ENCODE results near the gene SGK1. TPM values are rescaled to one million over a fixed set of nuclear protein-coding genes. Genes with fewer than 3 reads are reported as not detected.

The SGK1 gene
- polyA plus RNA-seq, 2 of the 4 experiments (the other 2 are of a cell fraction), result 41.3 to 131 TPM

DNA sequence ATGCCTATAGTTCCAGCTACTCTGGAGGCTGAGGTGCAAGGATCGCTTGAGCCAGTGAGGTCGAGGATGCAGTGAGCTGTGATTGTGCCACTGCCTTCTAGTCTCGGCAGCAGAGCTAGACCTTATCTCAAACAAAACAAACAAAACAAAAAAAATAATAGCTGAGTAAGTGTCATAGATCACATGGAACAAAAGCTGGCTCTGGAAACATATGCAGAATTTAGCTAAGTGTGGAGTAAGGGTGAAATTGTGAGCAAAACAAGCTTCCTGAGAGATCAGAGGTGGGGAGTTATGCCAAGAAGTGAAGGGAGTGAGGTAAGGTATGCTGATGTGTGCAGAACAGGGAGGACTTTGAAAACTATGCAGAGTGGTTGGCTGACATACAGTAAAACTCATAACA, 18.7 kb downstream of the SGK1 start:
- peak overlapping the region; percentile 51 for H3K4me2 ChIP-seq
- FAIRE-seq (no peak), ATAC-seq (peak; percentile 55; a peak in 5 of 6 replicates), DNase-seq (ENCODE audit: low read depth in 1 of 2, low spot score in 1 of 2) (peak in 1 of 2 experiments; percentile 37)
- no peak overlapping the region for H3K4me3 ChIP-seq
- 14% methylated on average over 3 of the region's 3 CpGs for WGBS (ENCODE audit: missing lambda C conversion rate)
- peak overlapping the region; percentile 44 to 93 for H3K27ac ChIP-seq
- POLR2A ChIA-PET, result no interaction called here
- CTCF ChIA-PET, result no interaction called here
- TF ChIP-seq MAFK (IDR thresholded peaks at IDR 0.05; ENCODE audit: partially characterized antibody) (peak; percentile 11), CBX2 (IDR thresholded peaks at IDR 0.05; ENCODE audit: borderline replicate concordance, low read depth) (no peak)
- H3K9me3 ChIP-seq, result no peaks in the 10 kb centered on the region
- peaks cover 36% of the 10 kb centered on the region for H3K4me1 ChIP-seq

DNA sequence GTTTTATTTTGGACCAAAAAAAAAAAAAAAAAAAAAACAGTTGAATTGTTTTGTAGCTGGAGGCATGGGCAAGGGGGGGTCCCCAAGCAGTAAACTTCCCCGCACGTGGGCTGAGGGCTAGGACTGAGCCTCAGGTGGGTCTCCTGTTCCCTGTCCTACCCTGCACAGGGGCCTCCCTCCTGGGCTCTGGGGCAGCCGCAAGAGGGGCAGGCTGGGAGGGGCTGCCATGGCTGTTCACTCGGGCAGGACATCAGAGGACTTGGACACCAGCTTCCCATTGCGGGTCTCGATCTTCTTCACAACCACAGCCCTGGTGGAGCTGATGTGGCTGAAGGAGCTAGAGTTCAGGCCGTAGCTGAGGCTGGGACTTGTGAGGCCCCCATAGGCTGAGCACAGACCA, 21.1 kb downstream of the SGK1 start:
- Histone ChIP-seq H3K4me3 (no peak overlapping the region), H3K4me1 (peaks cover 33% of the 10 kb centered on the region), H3K9me3 (no peaks in the 10 kb centered on the region), H3K4me2 (peak overlapping the region; percentile 33; the same call in 1 of the 3 replicates), H3K27ac (peak overlapping the region; percentile 61 to 93)
- DNase-seq (ENCODE audit: low read depth in 1 of 2, low spot score in 1 of 2), result no peak
- ATAC-seq, result no peak
- no peak for TF ChIP-seq ZC3H11A (IDR thresholded peaks at IDR 0.05)
- TF ChIP-seq, protein P1, sequence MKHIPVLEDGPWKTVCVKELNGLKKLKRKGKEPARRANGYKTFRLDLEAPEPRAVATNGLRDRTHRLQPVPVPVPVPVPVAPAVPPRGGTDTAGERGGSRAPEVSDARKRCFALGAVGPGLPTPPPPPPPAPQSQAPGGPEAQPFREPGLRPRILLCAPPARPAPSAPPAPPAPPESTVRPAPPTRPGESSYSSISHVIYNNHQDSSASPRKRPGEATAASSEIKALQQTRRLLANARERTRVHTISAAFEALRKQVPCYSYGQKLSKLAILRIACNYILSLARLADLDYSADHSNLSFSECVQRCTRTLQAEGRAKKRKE (CRISPR knock-in tag; IDR thresholded peaks at IDR 0.05; ENCODE audit: low read depth), result no peak
- TF ChIP-seq, protein P2, sequence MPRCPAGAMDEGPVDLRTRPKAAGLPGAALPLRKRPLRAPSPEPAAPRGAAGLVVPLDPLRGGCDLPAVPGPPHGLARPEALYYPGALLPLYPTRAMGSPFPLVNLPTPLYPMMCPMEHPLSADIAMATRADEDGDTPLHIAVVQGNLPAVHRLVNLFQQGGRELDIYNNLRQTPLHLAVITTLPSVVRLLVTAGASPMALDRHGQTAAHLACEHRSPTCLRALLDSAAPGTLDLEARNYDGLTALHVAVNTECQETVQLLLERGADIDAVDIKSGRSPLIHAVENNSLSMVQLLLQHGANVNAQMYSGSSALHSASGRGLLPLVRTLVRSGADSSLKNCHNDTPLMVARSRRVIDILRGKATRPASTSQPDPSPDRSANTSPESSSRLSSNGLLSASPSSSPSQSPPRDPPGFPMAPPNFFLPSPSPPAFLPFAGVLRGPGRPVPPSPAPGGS (IDR thresholded peaks at IDR 0.05), result no peak
- TF ChIP-seq, protein P3, sequence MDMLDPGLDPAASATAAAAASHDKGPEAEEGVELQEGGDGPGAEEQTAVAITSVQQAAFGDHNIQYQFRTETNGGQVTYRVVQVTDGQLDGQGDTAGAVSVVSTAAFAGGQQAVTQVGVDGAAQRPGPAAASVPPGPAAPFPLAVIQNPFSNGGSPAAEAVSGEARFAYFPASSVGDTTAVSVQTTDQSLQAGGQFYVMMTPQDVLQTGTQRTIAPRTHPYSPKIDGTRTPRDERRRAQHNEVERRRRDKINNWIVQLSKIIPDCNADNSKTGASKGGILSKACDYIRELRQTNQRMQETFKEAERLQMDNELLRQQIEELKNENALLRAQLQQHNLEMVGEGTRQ (IDR thresholded peaks at IDR 0.05), result no peak
- TF ChIP-seq SMC3 (IDR thresholded peaks at IDR 0.05), result no peak
- TF ChIP-seq RCOR1 (IDR thresholded peaks at IDR 0.05; ENCODE audit: low read depth, low read length), result no peak
- TF ChIP-seq POLR2A (IDR thresholded peaks at IDR 0.05; ENCODE audit: low read length), result no peak
- no peak for TF ChIP-seq ZFP36 (IDR thresholded peaks at IDR 0.05; ENCODE audit: borderline replicate concordance, partially characterized antibody)
- TF ChIP-seq FOXS1 (CRISPR knock-in tag; IDR thresholded peaks at IDR 0.05), result no peak
- TF ChIP-seq, protein P4, sequence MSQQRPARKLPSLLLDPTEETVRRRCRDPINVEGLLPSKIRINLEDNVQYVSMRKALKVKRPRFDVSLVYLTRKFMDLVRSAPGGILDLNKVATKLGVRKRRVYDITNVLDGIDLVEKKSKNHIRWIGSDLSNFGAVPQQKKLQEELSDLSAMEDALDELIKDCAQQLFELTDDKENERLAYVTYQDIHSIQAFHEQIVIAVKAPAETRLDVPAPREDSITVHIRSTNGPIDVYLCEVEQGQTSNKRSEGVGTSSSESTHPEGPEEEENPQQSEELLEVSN (IDR thresholded peaks at IDR 0.05; ENCODE audit: borderline replicate concordance, low read depth), result no peak
- no peak for TF ChIP-seq EHF (CRISPR knock-in tag; IDR thresholded peaks at IDR 0.05)
- ChIA-PET POLR2A (no interaction called here), CTCF (interaction anchor here (1.8 kb wide), 1 partner anchor 119 kb away, joined by 5 read pairs; no protein-coding TSS in a partner anchor)
- 90% methylated on average over 3 of the region's 7 CpGs for WGBS (ENCODE audit: missing lambda C conversion rate)
- no peak for FAIRE-seq

DNA sequence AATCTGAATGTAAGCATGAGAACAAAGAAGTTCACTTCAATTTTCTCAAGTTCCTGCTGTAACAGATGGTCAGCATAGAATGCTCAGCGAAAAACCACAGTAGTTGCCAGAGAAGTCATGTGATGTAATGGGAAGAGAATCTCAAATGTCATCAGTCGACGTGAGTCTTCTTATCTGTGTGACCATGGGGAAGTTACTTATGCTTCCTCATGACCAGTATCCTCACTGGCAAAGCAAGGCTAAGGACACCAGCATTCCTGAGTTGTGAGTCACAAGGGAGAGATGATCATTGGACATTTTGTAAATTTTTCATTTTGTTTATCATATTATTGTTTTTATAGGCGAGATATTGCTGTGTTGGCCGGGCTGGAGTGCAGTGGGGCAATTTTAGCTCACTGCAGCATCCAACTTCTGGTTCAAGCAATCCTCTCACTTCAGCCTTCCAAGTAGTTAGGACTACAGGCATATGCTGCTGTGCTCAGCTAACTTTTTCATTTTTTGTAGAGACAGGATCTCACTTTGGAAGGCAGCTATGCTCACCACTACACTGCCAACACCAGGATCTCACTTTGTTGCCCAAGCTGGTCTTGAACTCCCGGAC, 21.9 kb downstream of the SGK1 start:
- peak overlapping the region; percentile 33 for H3K4me2 ChIP-seq
- ChIA-PET CTCF (no interaction called here), POLR2A (interaction anchor here (0.5 to 0.6 kb wide), 2 partner anchors 10 to 16 kb away, joined by 4 to 5 read pairs; no protein-coding TSS in a partner anchor)
- TF ChIP-seq RFX5 (IDR thresholded peaks at IDR 0.05), result no peak
- TF ChIP-seq SMC3 (IDR thresholded peaks at IDR 0.05), result 0 out of 3 replicates have a peak, but pooled peaks have one; percentile 21
- TF ChIP-seq EP300 (IDR thresholded peaks at IDR 0.05), result peak; percentile 60 to 63; a peak in 2 of 5 replicates
- TF ChIP-seq JUNB (IDR thresholded peaks at IDR 0.05), result peak; percentile 69
- TF ChIP-seq, protein P5, sequence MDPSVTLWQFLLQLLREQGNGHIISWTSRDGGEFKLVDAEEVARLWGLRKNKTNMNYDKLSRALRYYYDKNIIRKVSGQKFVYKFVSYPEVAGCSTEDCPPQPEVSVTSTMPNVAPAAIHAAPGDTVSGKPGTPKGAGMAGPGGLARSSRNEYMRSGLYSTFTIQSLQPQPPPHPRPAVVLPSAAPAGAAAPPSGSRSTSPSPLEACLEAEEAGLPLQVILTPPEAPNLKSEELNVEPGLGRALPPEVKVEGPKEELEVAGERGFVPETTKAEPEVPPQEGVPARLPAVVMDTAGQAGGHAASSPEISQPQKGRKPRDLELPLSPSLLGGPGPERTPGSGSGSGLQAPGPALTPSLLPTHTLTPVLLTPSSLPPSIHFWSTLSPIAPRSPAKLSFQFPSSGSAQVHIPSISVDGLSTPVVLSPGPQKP (IDR thresholded peaks at IDR 0.05; ENCODE audit: low read depth, low read length), result no peak
- no peak for TF ChIP-seq POLR2AphosphoS2 (conservative IDR thresholded peaks at IDR 0.05; ENCODE audit: low read length)
- peak; percentile 78 for TF ChIP-seq GATA3 (IDR thresholded peaks at IDR 0.05; ENCODE audit: borderline replicate concordance)
- TF ChIP-seq SREBF2 (IDR thresholded peaks at IDR 0.05), result no peak
- peak; percentile 72; the same call in 1 of the 2 replicates for TF ChIP-seq FOSL2 (IDR thresholded peaks at IDR 0.05)
- peak; percentile 89 for TF ChIP-seq FOSL2 (CRISPR knock-in tag; IDR thresholded peaks at IDR 0.05)
- TF ChIP-seq KDM5A (IDR thresholded peaks at IDR 0.05), result no peak
- TF ChIP-seq MYC (IDR thresholded peaks at IDR 0.05; ENCODE audit: borderline replicate concordance, low read length), result no peak
- TF ChIP-seq, protein P1 (CRISPR knock-in tag; IDR thresholded peaks at IDR 0.05; ENCODE audit: low read depth), result no peak
- TF ChIP-seq HOXB13 (CRISPR knock-in tag; IDR thresholded peaks at IDR 0.05; ENCODE audit: low read depth), result no peak
- TF ChIP-seq, protein P6, sequence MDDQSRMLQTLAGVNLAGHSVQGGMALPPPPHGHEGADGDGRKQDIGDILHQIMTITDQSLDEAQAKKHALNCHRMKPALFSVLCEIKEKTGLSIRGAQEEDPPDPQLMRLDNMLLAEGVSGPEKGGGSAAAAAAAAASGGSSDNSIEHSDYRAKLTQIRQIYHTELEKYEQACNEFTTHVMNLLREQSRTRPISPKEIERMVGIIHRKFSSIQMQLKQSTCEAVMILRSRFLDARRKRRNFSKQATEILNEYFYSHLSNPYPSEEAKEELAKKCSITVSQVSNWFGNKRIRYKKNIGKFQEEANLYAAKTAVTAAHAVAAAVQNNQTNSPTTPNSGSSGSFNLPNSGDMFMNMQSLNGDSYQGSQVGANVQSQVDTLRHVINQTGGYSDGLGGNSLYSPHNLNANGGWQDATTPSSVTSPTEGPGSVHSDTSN (IDR thresholded peaks at IDR 0.05), result no peak
- TF ChIP-seq, protein P3 (IDR thresholded peaks at IDR 0.05), result peak; percentile 54; the same call in 1 of the 2 replicates
- no peak for TF ChIP-seq EHF (CRISPR knock-in tag; IDR thresholded peaks at IDR 0.05)
- TF ChIP-seq HDAC2 (IDR thresholded peaks at IDR 0.05), result no peak

More for the DNA sequence above, 21.9 kb downstream of the SGK1 start:
- peak overlapping the region; percentile 61 to 93 for H3K27ac ChIP-seq
- 16% methylated on average over 6 of the region's 6 CpGs for WGBS (ENCODE audit: missing lambda C conversion rate)
- no peak overlapping the region for H3K4me3 ChIP-seq
- FAIRE-seq, result no peak
- peak; percentile 82 to 92 for DNase-seq (ENCODE audit: low read depth in 1 of 2, low spot score in 1 of 2)
- ATAC-seq, result peak; percentile 92 to 97
- no peaks in the 10 kb centered on the region for H3K9me3 ChIP-seq
- peaks cover 33% of the 10 kb centered on the region for H3K4me1 ChIP-seq
